ENCODE results near the gene MRPL28.

The MRPL28 gene

GRCh38 chr16:359871-360697 lies 10.3 kb downstream of the MRPL28 start:
- Mint-ChIP-seq H3K4me1 (peaks cover 24% of the 10 kb centered on the region), H3K27me3 (ENCODE audit: low read depth, poor library complexity) (peaks cover 2% of the 10 kb centered on the region), H3K36me3 (ENCODE audit: low read depth) (no peaks in the 10 kb centered on the region), H3K27ac (no peak overlapping the region), H3K9me3 (no peaks in the 10 kb centered on the region), H3K4me3 (no peak overlapping the region)
- DNase-seq, result no peak
- TF ChIP-seq, protein P1, sequence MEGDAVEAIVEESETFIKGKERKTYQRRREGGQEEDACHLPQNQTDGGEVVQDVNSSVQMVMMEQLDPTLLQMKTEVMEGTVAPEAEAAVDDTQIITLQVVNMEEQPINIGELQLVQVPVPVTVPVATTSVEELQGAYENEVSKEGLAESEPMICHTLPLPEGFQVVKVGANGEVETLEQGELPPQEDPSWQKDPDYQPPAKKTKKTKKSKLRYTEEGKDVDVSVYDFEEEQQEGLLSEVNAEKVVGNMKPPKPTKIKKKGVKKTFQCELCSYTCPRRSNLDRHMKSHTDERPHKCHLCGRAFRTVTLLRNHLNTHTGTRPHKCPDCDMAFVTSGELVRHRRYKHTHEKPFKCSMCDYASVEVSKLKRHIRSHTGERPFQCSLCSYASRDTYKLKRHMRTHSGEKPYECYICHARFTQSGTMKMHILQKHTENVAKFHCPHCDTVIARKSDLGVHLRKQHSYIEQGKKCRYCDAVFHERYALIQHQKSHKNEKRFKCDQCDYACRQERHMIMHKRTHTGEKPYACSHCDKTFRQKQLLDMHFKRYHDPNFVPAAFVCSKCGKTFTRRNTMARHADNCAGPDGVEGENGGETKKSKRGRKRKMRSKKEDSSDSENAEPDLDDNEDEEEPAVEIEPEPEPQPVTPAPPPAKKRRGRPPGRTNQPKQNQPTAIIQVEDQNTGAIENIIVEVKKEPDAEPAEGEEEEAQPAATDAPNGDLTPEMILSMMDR (IDR thresholded peaks at IDR 0.05), result no peak

GRCh38 chr16:359067-359763 lies 11.1 kb downstream of the MRPL28 start:
- no peak for DNase-seq
- H3K4me1 Mint-ChIP-seq, result peaks cover 26% of the 10 kb centered on the region
- TF ChIP-seq, protein P1 (IDR thresholded peaks at IDR 0.05), result no peak
- H3K27ac Mint-ChIP-seq, result no peak overlapping the region
- peaks cover 5% of the 10 kb centered on the region for H3K27me3 Mint-ChIP-seq (ENCODE audit: low read depth, poor library complexity)
- H3K36me3 Mint-ChIP-seq (ENCODE audit: low read depth), result no peaks in the 10 kb centered on the region
- H3K9me3 Mint-ChIP-seq, result no peaks in the 10 kb centered on the region
- no peak overlapping the region for H3K4me3 Mint-ChIP-seq

DNA sequence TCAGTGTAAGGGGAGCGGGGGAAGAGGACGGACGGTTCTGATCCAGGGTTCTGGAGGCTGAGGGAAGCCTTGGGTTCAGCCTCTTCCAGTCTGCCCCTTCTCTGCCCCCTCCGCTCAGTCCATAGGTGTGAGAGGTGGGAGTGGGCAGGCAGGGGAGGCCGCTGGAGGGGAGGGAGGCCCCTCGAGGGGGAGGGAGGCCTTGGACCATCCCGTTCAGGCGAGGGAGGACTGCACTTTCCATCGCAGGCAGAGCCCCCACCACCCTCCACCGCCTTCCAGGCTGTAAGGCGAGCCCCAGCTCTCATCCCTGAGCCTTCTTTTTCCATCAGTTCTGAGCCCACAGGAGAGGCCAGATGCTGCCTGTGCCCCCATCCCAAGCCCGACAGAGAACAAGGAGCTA lies 13.6 kb downstream of the MRPL28 start:
- TF ChIP-seq, protein P1 (IDR thresholded peaks at IDR 0.05), result no peak
- H3K4me3 Mint-ChIP-seq, result no peak overlapping the region
- DNase-seq, result no peak
- no peak overlapping the region for H3K27ac Mint-ChIP-seq
- no peaks in the 10 kb centered on the region for H3K9me3 Mint-ChIP-seq
- H3K36me3 Mint-ChIP-seq (ENCODE audit: low read depth), result no peaks in the 10 kb centered on the region
- H3K4me1 Mint-ChIP-seq, result peaks cover 17% of the 10 kb centered on the region
- peaks cover 8% of the 10 kb centered on the region for H3K27me3 Mint-ChIP-seq (ENCODE audit: low read depth, poor library complexity)

GRCh38 chr16:354971-355461 lies 15.3 kb downstream of the MRPL28 start:
- Mint-ChIP-seq H3K27ac (peak overlapping the region; percentile 89), H3K4me3 (no peak overlapping the region), H3K4me1 (peaks cover 30% of the 10 kb centered on the region), H3K27me3 (ENCODE audit: low read depth, poor library complexity) (peaks cover 8% of the 10 kb centered on the region), H3K9me3 (no peaks in the 10 kb centered on the region), H3K36me3 (ENCODE audit: low read depth) (peaks cover 6% of the 10 kb centered on the region)
- TF ChIP-seq, protein P1 (IDR thresholded peaks at IDR 0.05), result no peak
- no peak for DNase-seq

DNA sequence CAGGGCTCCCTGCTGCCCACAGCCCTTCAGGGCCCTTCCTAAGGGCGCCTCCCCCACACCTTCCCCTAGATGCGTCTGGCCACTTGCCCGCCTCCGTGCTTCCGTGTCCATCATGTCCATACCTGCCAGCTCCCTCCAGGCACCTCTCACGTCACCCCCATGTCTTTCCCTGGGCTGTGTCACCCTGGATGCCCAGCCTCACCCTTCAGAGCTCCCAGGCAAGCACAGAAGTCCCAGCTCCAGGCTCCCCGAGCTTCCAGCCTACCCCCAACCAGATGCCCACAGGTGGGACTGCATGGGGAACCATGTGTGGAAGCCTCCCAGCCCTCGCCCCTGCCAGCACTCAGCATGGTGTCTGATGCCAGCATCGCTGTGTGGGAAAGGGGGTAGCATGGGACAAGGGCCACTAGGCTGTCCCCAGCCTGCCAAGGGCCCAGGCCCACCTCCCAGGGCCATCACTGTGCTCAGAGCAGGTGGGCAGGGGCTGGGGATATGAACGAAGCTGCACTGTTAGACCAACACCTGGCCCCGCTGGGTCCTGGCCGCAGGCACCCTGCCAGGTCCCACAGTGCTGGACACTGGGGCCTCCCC lies 16.0 kb downstream of the MRPL28 start:
- Mint-ChIP-seq H3K4me1 (peaks cover 37% of the 10 kb centered on the region), H3K9me3 (no peaks in the 10 kb centered on the region), H3K36me3 (ENCODE audit: low read depth) (peaks cover 6% of the 10 kb centered on the region), H3K27me3 (ENCODE audit: low read depth, poor library complexity) (peaks cover 8% of the 10 kb centered on the region), H3K4me3 (peak overlapping the region; percentile 34), H3K27ac (no peak overlapping the region)
- DNase-seq, result no peak
- TF ChIP-seq, protein P1 (IDR thresholded peaks at IDR 0.05), result no peak
